ENCODE data around the gene ZFC3H1.

ZFC3H1 gene

GRCh38 chr12:71671311-71671710, 7.7 kb upstream of the ZFC3H1 start:
- DNase-seq: no peak

- DNase-seq: no peak
Measured at GRCh38 chr12:71666259-71666658, 2.6 kb upstream of the ZFC3H1 start.

- DNase-seq: no peak
Measured at GRCh38 chr12:71665090-71665463, 1.4 kb upstream of the ZFC3H1 start.

DNA sequence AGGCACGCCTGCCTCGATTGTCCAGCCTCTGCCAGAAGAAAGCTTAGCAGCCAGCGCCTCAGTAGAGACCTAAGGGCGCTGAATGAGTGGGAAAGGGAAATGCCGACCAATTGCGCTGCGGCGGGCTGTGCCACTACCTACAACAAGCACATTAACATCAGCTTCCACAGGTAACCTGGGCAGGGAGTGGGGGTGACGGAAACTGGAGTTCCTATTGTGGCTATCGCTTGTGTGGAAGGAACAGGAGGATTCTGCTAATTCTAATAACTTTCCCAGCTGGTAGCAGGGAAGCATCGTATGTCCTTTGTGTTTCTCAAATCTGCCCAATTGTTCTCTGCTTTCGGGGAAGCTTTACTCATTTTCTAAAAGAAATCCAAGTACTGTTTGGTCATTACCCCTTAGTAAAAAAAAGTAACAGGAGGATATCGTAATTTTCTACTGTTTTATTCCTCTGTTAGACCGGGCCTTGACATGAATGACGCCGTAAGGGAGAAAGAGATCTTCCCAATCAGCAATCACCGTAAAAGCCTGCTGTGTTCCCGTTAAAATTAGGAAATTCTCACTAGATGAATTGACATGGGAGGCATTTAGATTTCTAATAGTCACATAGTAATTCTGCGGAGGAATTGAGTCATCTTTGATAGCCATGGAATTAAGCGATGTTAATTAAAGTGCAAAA, 902 bp upstream of the ZFC3H1 start:
- DNase-seq: no peak

DNA sequence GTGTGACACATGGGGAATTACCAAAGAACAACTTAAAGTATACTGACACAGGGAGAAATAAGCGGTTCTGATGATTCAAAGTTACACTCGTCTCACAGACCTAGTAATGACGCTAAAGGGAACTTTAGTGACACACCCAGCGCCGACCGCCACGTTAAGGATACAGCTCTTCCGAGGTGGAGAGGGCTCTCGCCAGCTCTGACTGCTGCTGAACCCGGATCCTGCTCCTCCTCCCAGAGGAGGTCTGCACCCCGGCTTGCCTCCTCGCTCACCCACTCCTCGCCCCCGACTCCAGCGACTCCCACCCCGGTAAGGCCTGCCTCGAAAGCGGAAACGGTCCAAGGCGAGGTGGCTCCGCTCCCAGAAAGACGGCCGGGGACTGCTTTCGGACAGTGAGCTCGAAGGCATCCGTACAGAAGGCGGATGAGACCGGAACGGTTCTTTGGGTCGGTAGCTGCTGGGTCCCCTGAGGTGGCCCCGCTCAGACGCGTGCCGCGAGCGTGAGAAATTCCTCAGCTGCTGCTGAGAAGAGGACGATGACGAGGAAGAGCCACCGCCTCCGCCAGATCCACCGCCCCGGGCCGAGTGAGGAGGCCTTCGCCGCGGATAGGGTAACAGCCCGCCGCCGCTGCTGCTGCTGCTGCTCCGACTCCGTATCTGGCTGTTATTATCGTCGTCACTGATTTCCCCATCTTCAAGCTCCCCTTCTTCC, 643 bp downstream of the ZFC3H1 start:
- no peak for DNase-seq

DNA sequence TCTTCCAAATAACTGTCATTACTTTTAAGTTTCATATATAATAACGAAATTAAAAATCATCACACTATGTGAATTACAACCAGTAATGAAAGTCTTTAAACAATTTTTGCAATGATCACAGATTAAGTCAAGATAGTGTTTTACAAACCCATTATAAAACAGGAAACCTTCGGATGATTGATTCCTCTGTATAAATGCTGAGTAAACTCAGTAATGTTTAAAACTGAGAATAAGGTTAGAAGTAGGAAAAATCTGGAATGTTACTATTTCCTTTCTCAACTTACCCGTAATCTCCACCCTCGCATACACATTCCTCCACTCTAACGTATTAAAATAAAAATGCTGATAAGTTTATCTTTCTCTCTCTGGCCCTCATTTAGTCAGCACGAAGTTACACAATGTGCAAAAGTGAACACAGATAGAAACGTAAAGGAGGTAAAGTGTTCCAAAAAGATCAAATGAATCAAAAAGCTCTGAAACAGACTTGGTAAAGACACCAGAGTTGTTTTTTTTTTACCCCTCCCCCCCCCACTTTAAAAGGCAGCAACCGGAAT, 1.6 kb downstream of the ZFC3H1 start:
- no peak for DNase-seq

GRCh38 chr12:71656740-71657139, 6.9 kb downstream of the ZFC3H1 start:
- DNase-seq: no peak

GRCh38 chr12:71655907-71656306, 7.7 kb downstream of the ZFC3H1 start:
- DNase-seq: no peak

GRCh38 chr12:71655495-71655894, 8.2 kb downstream of the ZFC3H1 start:
- DNase-seq: no peak

GRCh38 chr12:71654200-71654599, 9.4 kb downstream of the ZFC3H1 start:
- no peak for DNase-seq

DNA sequence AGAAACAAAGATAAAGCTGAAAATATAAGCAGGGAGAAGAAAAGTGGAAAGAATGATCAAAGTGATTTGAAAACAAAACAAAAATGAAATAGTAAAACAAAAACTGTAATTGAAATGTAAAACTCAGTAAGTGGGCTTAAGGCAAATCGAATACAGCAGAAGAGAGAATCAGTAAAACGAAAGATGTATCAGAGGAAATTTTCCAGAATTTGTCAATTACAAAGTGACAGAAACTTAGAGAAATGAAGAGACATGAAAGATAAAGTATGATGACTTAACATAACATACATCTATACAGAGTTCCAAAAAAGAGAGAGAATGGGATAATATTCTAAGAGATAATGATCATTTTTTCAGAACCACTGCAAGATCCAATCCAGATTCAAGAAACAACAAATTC, 10.5 kb downstream of the ZFC3H1 start:
- DNase-seq: no peak

GRCh38 chr12:71652656-71653055, 11.0 kb downstream of the ZFC3H1 start:
- DNase-seq: no peak

GRCh38 chr12:71649401-71649800, 14.2 kb downstream of the ZFC3H1 start:
- no peak for DNase-seq

DNA sequence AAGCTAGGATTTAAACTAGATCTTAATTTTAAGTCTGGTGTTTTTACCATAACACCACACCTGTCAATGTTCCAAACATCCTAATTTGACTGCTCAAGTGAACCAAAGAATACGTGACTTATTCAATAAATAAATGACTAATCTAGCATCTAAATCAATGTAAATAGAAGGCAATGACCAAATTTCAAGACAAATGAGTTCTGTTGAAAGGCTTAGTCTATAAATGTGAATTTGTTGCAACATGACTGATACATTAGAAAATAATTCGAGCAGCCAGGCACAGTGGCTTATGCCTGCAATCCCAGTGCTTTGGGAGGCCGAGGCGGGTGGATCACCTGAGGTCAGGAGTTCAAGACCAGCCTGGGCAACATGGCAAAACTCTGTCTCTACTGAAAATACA, 15.1 kb downstream of the ZFC3H1 start:
- DNase-seq: no peak

GRCh38 chr12:71646512-71646911, 17.1 kb downstream of the ZFC3H1 start:
- no peak for DNase-seq

DNA sequence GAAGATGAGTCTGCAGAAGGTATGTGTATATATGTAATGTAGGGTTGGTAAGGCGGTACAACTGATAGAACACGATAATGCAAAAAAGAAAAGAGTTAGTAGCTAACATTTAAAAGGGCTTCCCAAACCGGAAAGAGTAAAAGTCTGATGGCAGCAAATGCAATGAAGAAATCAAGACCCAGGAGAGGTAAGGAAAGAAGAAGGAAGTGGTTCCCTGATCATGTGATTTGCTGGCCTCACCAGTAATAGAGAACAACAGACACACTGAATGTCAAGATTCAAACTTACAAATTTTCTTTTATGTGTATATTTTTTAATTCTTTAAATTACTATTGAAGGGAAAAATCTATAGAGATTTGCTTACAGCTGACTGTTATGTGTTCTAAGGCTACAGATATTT, 18.4 kb downstream of the ZFC3H1 start:
- no peak for DNase-seq

- no peak for DNase-seq
Measured at GRCh38 chr12:71642264-71642663, 21.4 kb downstream of the ZFC3H1 start.

DNA sequence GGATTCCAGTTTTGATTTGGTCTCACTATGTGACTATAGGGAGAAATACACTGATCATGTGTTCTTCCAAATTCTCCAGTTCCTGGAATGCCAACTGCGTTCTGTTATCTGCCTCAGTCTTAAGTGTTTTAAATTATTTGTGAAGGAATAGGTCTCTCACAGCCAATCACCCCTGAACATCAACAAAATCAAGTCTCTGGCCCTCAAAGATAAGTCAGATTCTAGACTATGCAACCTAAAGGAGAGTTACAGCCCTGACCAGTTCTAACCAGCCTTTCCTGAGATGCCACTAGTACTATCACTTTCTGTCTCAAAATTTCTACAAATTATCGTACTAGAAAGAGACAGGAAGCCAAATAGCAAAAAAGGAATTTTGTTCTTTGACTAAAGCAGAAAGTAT, 22.3 kb downstream of the ZFC3H1 start:
- DNase-seq: no peak

DNA sequence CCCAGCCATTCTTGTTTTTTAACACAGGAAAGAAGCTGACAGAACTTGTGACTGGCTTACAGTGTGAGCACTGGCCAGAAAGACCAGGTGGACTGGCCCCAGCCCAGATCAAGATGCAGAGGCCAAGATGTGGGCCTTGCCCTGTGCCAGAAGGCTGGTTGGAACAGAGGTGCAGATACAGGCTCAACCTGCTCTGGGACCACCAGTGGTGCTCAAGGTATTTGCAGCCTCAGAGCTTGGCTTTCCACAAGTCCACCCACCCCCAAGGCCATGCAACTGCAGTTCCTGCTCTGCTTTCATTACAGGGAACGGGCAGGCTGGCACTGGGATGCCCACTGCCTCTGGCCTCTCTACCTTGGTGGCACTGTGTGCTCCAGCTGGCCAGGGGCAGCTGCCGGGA, 23.3 kb downstream of the ZFC3H1 start:
- no peak for DNase-seq

GRCh38 chr12:71639341-71639760, 24.3 kb downstream of the ZFC3H1 start:
- DNase-seq: no peak

DNA sequence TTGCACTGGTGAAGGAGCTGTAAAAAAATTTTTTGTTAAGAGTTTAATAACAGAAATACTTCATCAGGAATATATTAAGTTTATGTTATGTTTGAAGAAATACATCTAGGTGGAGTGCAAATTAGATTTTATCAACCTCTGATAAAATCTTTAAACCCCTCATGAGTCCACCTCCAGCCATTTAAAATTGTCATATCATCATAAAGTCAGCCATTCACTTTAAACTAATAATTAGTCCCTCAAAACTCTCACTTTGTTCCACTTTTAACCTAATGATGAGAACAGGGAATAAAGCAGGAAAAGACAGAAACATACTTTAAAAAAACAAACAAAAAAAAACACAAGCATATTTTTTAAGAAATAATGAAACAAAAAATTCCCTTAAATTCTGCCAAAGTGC, 25.1 kb downstream of the ZFC3H1 start:
- no peak for DNase-seq

- peak; percentile 65 for DNase-seq
Measured at GRCh38 chr12:71636704-71637115, 26.9 kb downstream of the ZFC3H1 start.

DNA sequence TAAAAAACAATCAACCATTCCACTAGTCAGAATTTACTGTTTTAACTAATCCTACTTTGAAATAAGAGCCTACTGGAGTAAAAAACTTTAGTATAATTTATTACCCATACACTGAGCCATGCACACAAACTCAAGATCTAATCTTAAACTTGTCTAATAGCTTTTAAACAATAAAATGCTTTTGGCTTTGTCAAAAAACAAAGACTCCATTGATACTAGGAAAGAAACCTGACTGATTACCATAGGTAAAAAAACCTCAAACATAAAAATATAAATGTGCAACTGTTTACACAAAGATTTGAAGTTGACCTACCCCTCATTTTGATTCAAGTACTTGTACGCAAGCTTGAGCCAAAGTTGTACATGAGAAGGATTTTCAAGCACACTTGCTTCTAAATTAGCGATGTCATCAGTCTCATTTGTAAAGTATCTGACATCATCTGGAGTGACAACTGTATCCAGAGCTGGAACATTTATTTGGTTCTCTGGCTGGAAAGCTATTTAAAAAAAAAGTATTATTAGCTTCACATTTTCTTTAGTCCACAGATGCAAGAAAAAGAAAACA, 36.1 kb downstream of the ZFC3H1 start:
- DNase-seq: no peak

GRCh38 chr12:71626768-71627167, 36.9 kb downstream of the ZFC3H1 start:
- DNase-seq: no peak

All from NCI-H1694 (cell line).